K562 (cell line): ENCODE data around the gene VEGFA. TPM values are rescaled to one million over a fixed set of nuclear protein-coding genes. Genes with fewer than 3 reads are reported as not detected.

Experiments
- ARID4B ChIP-seq: sonication (generic); formaldehyde crosslinking; IDR thresholded peaks from 2 replicates; pipeline ENCODE4 v1.8.0; 2022; ENCODE audit warnings: mild to moderate bottlenecking, missing genetic modification reagents
- CGGBP1 ChIP-seq: fragments of 250-450 bp; sonication (Bioruptor Pico); IDR thresholded peaks from 2 replicates; pipeline ENCODE4 v1.9.0; 2021; ENCODE audit warnings: mild to moderate bottlenecking
- E2F8 ChIP-seq: fragments of 450-650 bp; IDR thresholded peaks from 2 replicates; pipeline ENCODE4 v1.7.1; 2018; ENCODE audit warnings: mild to moderate bottlenecking, low read depth; ENCODE audit not compliant: partially characterized antibody
- E4F1 ChIP-seq: fragments of 250-450 bp; sonication (Bioruptor Pico); IDR thresholded peaks from 2 replicates; pipeline ENCODE4 v1.5.0; 2021; ENCODE audit warnings: mild to moderate bottlenecking, borderline replicate concordance
- ERF ChIP-seq: fragments of 450-650 bp; formaldehyde crosslinking; IDR thresholded peaks from 2 replicates; pipeline ENCODE4 v1.4.0; 2020; ENCODE audit warnings: mild to moderate bottlenecking, mixed read lengths
- ESRRA ChIP-seq: fragments of 450-650 bp; IDR thresholded peaks from 2 replicates; pipeline ENCODE4 v1.6.1; 2014; ENCODE audit warnings: low read depth, mild to moderate bottlenecking, moderate library complexity, borderline replicate concordance
- FOSL1 ChIP-seq: fragments of 200-800 bp; sonication (Bioruptor generic); conservative IDR thresholded peaks from 2 replicates; pipeline ENCODE4 v1.6.1; 2016; ENCODE audit warnings: missing genetic modification characterization, missing compliant biosample characterization
- FOXA3 ChIP-seq, 2 experiments: fragments of 450-650 bp in 1 of 2; sonication (generic) in 1 of 2; formaldehyde crosslinking; IDR thresholded peaks in 1 of 2; conservative IDR thresholded peaks in 1 of 2; 2 replicates each; pipeline versions ENCODE4 v1.4.0 to v1.8.0; 2020 to 2022; ENCODE audit warnings: mild to moderate bottlenecking in 2 of 2, missing genetic modification reagents in 1 of 2
- HES1 ChIP-seq: fragments of 450-650 bp; IDR thresholded peaks from 2 replicates; pipeline ENCODE4 v1.6.1; 2016; ENCODE audit warnings: low read depth, mild to moderate bottlenecking, moderate library complexity
- HOXB6 ChIP-seq: fragments of 250-450 bp; sonication (Bioruptor Pico); IDR thresholded peaks from 2 replicates; pipeline ENCODE4 v1.5.1; 2022; ENCODE audit warnings: mild to moderate bottlenecking, borderline replicate concordance
- PHF20 ChIP-seq: fragments of 450-650 bp; IDR thresholded peaks from 2 replicates; pipeline ENCODE4 v1.6.1; 2018; ENCODE audit not compliant: partially characterized antibody
- RBM15 ChIP-seq: fragments of 200-400 bp; formaldehyde crosslinking; IDR thresholded peaks from 2 replicates; pipeline ENCODE4 v1.6.1; 2018; ENCODE audit warnings: mild to moderate bottlenecking, low read length, moderate library complexity; ENCODE audit not compliant: insufficient read depth
- ZNF263 ChIP-seq: sonication (generic); formaldehyde crosslinking; IDR thresholded peaks from 2 replicates; pipeline ENCODE4 v1.8.0; 2022; ENCODE audit warnings: mild to moderate bottlenecking, missing genetic modification reagents, borderline replicate concordance
- ZNF449 ChIP-seq: fragments of 250-450 bp; sonication (Bioruptor Pico); IDR thresholded peaks from 2 replicates; pipeline ENCODE4 v1.8.0; 2022; ENCODE audit warnings: moderate library complexity, mild to moderate bottlenecking, inconsistent platforms
- polyA plus RNA-seq, 8 experiments: library from polyadenylated mRNA; depleted of rRNA in 4 of 8; stranded (reverse) in 5 of 8; unstranded in 3 of 8; fragments of >200 nt; fragmentation: Nextera tagmentation in 2 of 8; fragmentation: Illumina TruSeq in 1 of 8; extraction: Ambion mirVana in 2 of 8; extraction: Trizol in 1 of 8; gene quantifications; 2 replicates each; pipeline versions ENCODE4 v1.2.1 to v1.2.3, GENCODE V29; 2011 to 2014; ENCODE audit warnings: inconsistent platforms in 1 of 8, missing spikeins in 1 of 8
- total RNA-seq, 7 experiments: library from RNA; depleted of rRNA in 6 of 7; stranded (reverse); fragments of >200 nt in 6 of 7; fragmentation: Illumina TruSeq in 2 of 7; extraction: Trizol in 2 of 7; gene quantifications; 2 replicates each; pipeline versions ENCODE4 v1.2.1 to v1.2.3, GENCODE V29; 2011 to 2021; ENCODE audit warnings: low replicate concordance in 1 of 7

Gene VEGFA
- total and polyA plus RNA-seq, 9 of the 15 experiments (the other 6 are each of a cell fraction or from before 2014, with no cell fraction given), result 14.0 to 271 (median 124) TPM

- TF ChIP-seq ZNF449 (CRISPR knock-in tag), result no peak
- TF ChIP-seq E4F1 (CRISPR knock-in tag), result no peak
- no peak for TF ChIP-seq HES1
- no peak for TF ChIP-seq E2F8
- no peak for TF ChIP-seq PHF20
- 0 out of 2 replicates have a peak, but pooled peaks have one; percentile 58 for TF ChIP-seq ARID4B (CRISPR knock-in tag)
- TF ChIP-seq FOSL1, result no peak
- peak in 1 of 2 experiments; percentile 58; a peak in 1 of 4 replicates for TF ChIP-seq FOXA3 (CRISPR knock-in tag; conservative IDR thresholded peaks at IDR 0.05 in 1 of 2, IDR thresholded peaks at IDR 0.05 in 1 of 2)
- TF ChIP-seq HOXB6 (CRISPR knock-in tag), result no peak
- peak; percentile 51; the same call in 1 of the 2 replicates for TF ChIP-seq ESRRA
- no peak for TF ChIP-seq ERF (CRISPR knock-in tag)
- peak; percentile 78; the same call in 1 of the 2 replicates for TF ChIP-seq ZNF263 (CRISPR knock-in tag)
- TF ChIP-seq CGGBP1 (CRISPR knock-in tag), result no peak
- no peak for TF ChIP-seq RBM15
Measured at GRCh38 chr6:43723737-43724295, 46.2 kb upstream of the VEGFA start (continued).
